Activated CD8-positive, alpha-beta memory T cell treated with anti-CD3 and anti-CD28 coated beads for 4 hours (primary cell): ENCODE results near the gene SURF4.

Source experiments
- DNase-seq, 2 donors: peaks; one replicate each; pipeline ENCODE4 v3.0.0-alpha.2; 2020; ENCODE audit warnings: low read depth in 2 of 2

SURF4 gene

GRCh38 chr9:133353548-133353947 lies 22.3 kb downstream of the SURF4 start:
- DNase-seq, result no peak

- DNase-seq, result no peak
Measured at GRCh38 chr9:133352635-133353340, 23.1 kb downstream of the SURF4 start.

GRCh38 chr9:133351908-133352634 lies 23.8 kb downstream of the SURF4 start:
- no peak for DNase-seq

GRCh38 chr9:133351526-133351907 lies 24.3 kb downstream of the SURF4 start:
- DNase-seq, result no peak

- no peak for DNase-seq
Measured at GRCh38 chr9:133349965-133350616, 25.8 kb downstream of the SURF4 start.

- DNase-seq, result no peak
Measured at GRCh38 chr9:133348718-133349573, 26.9 kb downstream of the SURF4 start.

GRCh38 chr9:133347985-133348717 lies 27.7 kb downstream of the SURF4 start, which contains the start of the genes MED22 and RPL7A:
Gene MED22, minus strand, starts transcription at chr9:133348131. Its CDS starts 1,469 bp downstream, at chr9:133346662.
Gene RPL7A, plus strand, starts transcription at chr9:133348218. Its CDS starts 26 bp downstream, at chr9:133348244.
- DNase-seq, result peak; percentile 83 to 88

- DNase-seq, result peak in 1 of 2 donors; percentile 28
Measured at GRCh38 chr9:133347515-133347984, 28.3 kb downstream of the SURF4 start.

GRCh38 chr9:133346021-133346785 lies 29.7 kb downstream of the SURF4 start:
- no peak for DNase-seq

- no peak for DNase-seq
Measured at GRCh38 chr9:133345596-133345995, 30.3 kb downstream of the SURF4 start.

GRCh38 chr9:133344979-133345378 lies 30.9 kb downstream of the SURF4 start:
- DNase-seq, result no peak

GRCh38 chr9:133344071-133344470 lies 31.8 kb downstream of the SURF4 start:
- DNase-seq, result no peak

GRCh38 chr9:133342570-133342969 lies 33.3 kb downstream of the SURF4 start:
- DNase-seq, result no peak

- no peak for DNase-seq
Measured at GRCh38 chr9:133342069-133342406, 33.8 kb downstream of the SURF4 start.

GRCh38 chr9:133341369-133342068 lies 34.3 kb downstream of the SURF4 start:
- DNase-seq, result no peak

GRCh38 chr9:133340916-133341315 lies 34.9 kb downstream of the SURF4 start:
- no peak for DNase-seq

- DNase-seq, result no peak
Measured at GRCh38 chr9:133340256-133340655, 35.6 kb downstream of the SURF4 start.

GRCh38 chr9:133339641-133340040 lies 36.2 kb downstream of the SURF4 start:
- no peak for DNase-seq
